Breast epithelium (tissue), 4 donors: ENCODE results near the gene P2RY14. TPM values are rescaled to one million over a fixed set of nuclear protein-coding genes. Genes with fewer than 3 reads are reported as not detected.

Source experiments
- DNase-seq, 2 donors: peaks; one replicate each; pipeline ENCODE4 v3.0.0-alpha.2; 2019; ENCODE audit warnings: low spot score in 2 of 2
- H3K27ac ChIP-seq, 2 donors: fragments of 200-600 bp; sonication (generic) in 1 of 2; one replicate each; pipeline ENCODE4 v1.5.1; 2016 to 2019; ENCODE audit warnings: mild to moderate bottlenecking in 1 of 2
- H3K27me3 ChIP-seq, 2 donors: fragments of 200-600 bp; sonication (generic) in 1 of 2; one replicate each; pipeline versions ENCODE4 v1.5.1 to v1.6.0; 2017 to 2019; ENCODE audit warnings: control low read depth in 1 of 2, mild to moderate bottlenecking in 1 of 2
- H3K36me3 ChIP-seq: fragments of 200-600 bp; one replicate; pipeline ENCODE4 v1.5.1; 2019
- H3K4me1 ChIP-seq, 2 donors: fragments of 200-600 bp; sonication (generic); one replicate each; pipeline ENCODE4 v1.5.1; 2016 to 2019; ENCODE audit warnings: control low read depth in 1 of 2
- H3K4me3 ChIP-seq, 3 donors: fragments of 200-600 bp; sonication (generic); 1 replicate in 2 of 3; 2 replicates in 1 of 3; pipeline ENCODE4 v1.5.1; 2016 to 2019; ENCODE audit warnings: mild to moderate bottlenecking in 3 of 3, moderate library complexity in 2 of 3
- H3K9me3 ChIP-seq, 2 donors: fragments of 200-600 bp; sonication (generic) in 1 of 2; one replicate each; pipeline ENCODE4 v1.5.1; 2016 to 2019; ENCODE audit warnings: control low read depth in 1 of 2
- CTCF ChIP-seq, 3 donors: fragments of 450-650 bp; IDR thresholded peaks; one replicate each; pipeline ENCODE4 v1.5.1; 2016 to 2017; ENCODE audit warnings: antibody characterized with exemption in 3 of 3, mild to moderate bottlenecking in 3 of 3, moderate library complexity in 3 of 3
- POLR2A ChIP-seq: fragments of 450-650 bp; IDR thresholded peaks from one replicate; pipeline ENCODE4 v1.6.1; 2016; ENCODE audit warnings: antibody characterized with exemption, mild to moderate bottlenecking, moderate library complexity
- POLR2AphosphoS5 ChIP-seq, 3 donors: sonication (generic); formaldehyde crosslinking; IDR thresholded peaks; one replicate each; pipeline ENCODE4 v1.6.1; 2017; ENCODE audit warnings: antibody characterized with exemption in 3 of 3
- intact Hi-C: fragments of 100-400 bp; cut with DNase I; formaldehyde crosslinking; loops from one replicate; pipeline ENCODE4 v1.15.1; 2023; ENCODE audit warnings: low total_unique reads
- total RNA-seq, 3 donors: library from RNA; depleted of rRNA; stranded (reverse); fragments of >200 nt; gene quantifications; one replicate each; pipeline ENCODE4 v1.1.0, GENCODE V29; 2016

P2RY14 gene
- total RNA-seq, 3 donors from 2014 or later, result 1.9 to 8.5 (median 3.3) TPM

- H3K9me3 ChIP-seq, result no peaks in the 10 kb centered on the region
- H3K4me3 ChIP-seq, result no peak overlapping the region
- H3K27ac ChIP-seq, result peak overlapping the region in 1 of 2 donors; percentile 68
- no peak for DNase-seq
- H3K27me3 ChIP-seq, result no peaks in the 10 kb centered on the region
- H3K36me3 ChIP-seq, result no peaks in the 10 kb centered on the region
- no peaks in the 10 kb centered on the region for H3K4me1 ChIP-seq
- intact Hi-C loops, result no loop called here
- TF ChIP-seq POLR2A (no peak), CTCF (IDR thresholded peaks at IDR 0.05) (no peak), POLR2AphosphoS5 (IDR thresholded peaks at IDR 0.05) (no peak)
Observed at GRCh38 chr3:151315846-151316245, 37.5 kb upstream of the P2RY14 start.

- TF ChIP-seq POLR2A, result no peak
- no peak for TF ChIP-seq POLR2AphosphoS5 (IDR thresholded peaks at IDR 0.05)
- TF ChIP-seq CTCF (IDR thresholded peaks at IDR 0.05), result no peak
- H3K4me3 ChIP-seq, result no peak overlapping the region
- intact Hi-C loops, result no loop called here
Observed at GRCh38 chr3:151315136-151315535, 36.8 kb upstream of the P2RY14 start.

GRCh38 chr3:151314593-151314992 lies 36.3 kb upstream of the P2RY14 start:
- no peak overlapping the region for H3K4me3 ChIP-seq
- DNase-seq, result no peak

More at GRCh38 chr3:151315136-151315535, 36.8 kb upstream of the P2RY14 start:
- Histone ChIP-seq H3K36me3 (no peaks in the 10 kb centered on the region), H3K4me1 (no peaks in the 10 kb centered on the region), H3K9me3 (no peaks in the 10 kb centered on the region), H3K27ac (no peak overlapping the region), H3K27me3 (no peaks in the 10 kb centered on the region)
- DNase-seq, result no peak

GRCh38 chr3:151314137-151314536 lies 35.8 kb upstream of the P2RY14 start:
- no peak overlapping the region for H3K4me3 ChIP-seq
- no peak for DNase-seq
- H3K9me3 ChIP-seq, result no peaks in the 10 kb centered on the region
- TF ChIP-seq POLR2AphosphoS5 (IDR thresholded peaks at IDR 0.05) (no peak), POLR2A (no peak), CTCF (IDR thresholded peaks at IDR 0.05) (no peak)
- no peaks in the 10 kb centered on the region for H3K36me3 ChIP-seq
- H3K27me3 ChIP-seq, result no peaks in the 10 kb centered on the region
- intact Hi-C loops, result no loop called here
- no peaks in the 10 kb centered on the region for H3K4me1 ChIP-seq
- H3K27ac ChIP-seq, result no peak overlapping the region

More at GRCh38 chr3:151314593-151314992, 36.3 kb upstream of the P2RY14 start:
- intact Hi-C loops, result no loop called here
- Histone ChIP-seq H3K9me3 (no peaks in the 10 kb centered on the region), H3K27ac (no peak overlapping the region), H3K4me1 (no peaks in the 10 kb centered on the region), H3K27me3 (no peaks in the 10 kb centered on the region), H3K36me3 (no peaks in the 10 kb centered on the region)
- TF ChIP-seq CTCF (IDR thresholded peaks at IDR 0.05) (no peak), POLR2AphosphoS5 (IDR thresholded peaks at IDR 0.05) (no peak), POLR2A (no peak)

- Histone ChIP-seq H3K4me1 (no peaks in the 10 kb centered on the region), H3K27ac (no peak overlapping the region), H3K27me3 (no peaks in the 10 kb centered on the region), H3K9me3 (no peaks in the 10 kb centered on the region), H3K36me3 (no peaks in the 10 kb centered on the region), H3K4me3 (no peak overlapping the region)
- TF ChIP-seq POLR2AphosphoS5 (IDR thresholded peaks at IDR 0.05) (no peak), CTCF (IDR thresholded peaks at IDR 0.05) (no peak), POLR2A (no peak)
- no peak for DNase-seq
- intact Hi-C loops, result no loop called here
Observed at GRCh38 chr3:151312972-151313371, 34.6 kb upstream of the P2RY14 start.
